HUES6 (cell line): ENCODE results near the gene CLEC18A.
A peak's percentile ranks its signal among the peaks of the same experiment; 100 is the strongest.

Source experiments
- H3K27ac ChIP-seq: 2 replicates; pipeline ENCODE4 v1.7.0; 2013; ENCODE audit warnings: low read depth, mild to moderate bottlenecking, low read length, inconsistent platforms
- H3K27me3 ChIP-seq: 2 replicates; pipeline ENCODE4 v1.6.1; 2013; ENCODE audit warnings: low read length; ENCODE audit not compliant: control insufficient read depth, insufficient read depth
- H3K36me3 ChIP-seq: 2 replicates; pipeline ENCODE4 v1.6.1; 2013; ENCODE audit warnings: low read length; ENCODE audit not compliant: control insufficient read depth, insufficient read depth
- H3K4me1 ChIP-seq: 2 replicates; pipeline ENCODE4 v1.6.1; 2013; ENCODE audit warnings: low read length; ENCODE audit not compliant: control insufficient read depth, insufficient read depth
- H3K4me3 ChIP-seq: 2 replicates; pipeline ENCODE4 v1.5.1; 2013; ENCODE audit warnings: low read depth, low read length
- H3K9ac ChIP-seq: one replicate; pipeline ENCODE4 v1.6.1; 2013; ENCODE audit warnings: mild to moderate bottlenecking, low read length
- H3K9me3 ChIP-seq: 2 replicates; pipeline ENCODE4 v1.6.1; 2013; ENCODE audit warnings: low read depth, low read length; ENCODE audit not compliant: control insufficient read depth, insufficient read depth

CLEC18A gene

DNA sequence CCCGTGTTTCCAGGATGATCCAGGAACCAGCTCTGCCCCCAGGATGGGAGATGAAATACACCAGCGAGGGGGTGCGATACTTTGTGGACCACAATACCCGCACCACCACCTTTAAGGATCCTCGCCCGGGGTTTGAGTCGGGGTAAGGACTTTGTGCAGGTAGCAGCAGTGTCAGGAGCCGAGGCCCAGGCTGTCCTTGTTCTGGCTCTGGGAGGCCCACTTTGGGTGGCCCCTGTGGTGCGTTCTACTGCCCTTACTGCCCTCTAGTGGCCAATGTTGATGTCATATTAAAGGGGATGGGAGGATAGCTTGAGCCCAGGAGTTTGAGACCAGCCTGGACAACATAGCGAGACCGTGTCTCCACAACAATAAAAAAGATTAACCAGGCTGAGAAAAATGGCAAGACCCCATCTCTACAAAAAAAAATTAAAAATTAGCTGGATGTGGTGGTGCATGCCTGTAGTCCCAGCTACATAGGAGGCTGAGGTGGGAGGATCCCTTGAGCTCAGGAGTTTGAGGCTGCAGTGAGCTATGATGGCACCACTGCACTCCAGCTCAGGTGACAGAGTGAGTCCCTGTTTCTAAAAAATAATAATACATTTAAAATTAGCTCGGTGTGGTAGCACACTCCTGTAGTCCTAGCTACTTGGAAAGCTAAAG is 20.9 kb upstream of the CLEC18A start:
- peaks cover 8% of the 10 kb centered on the region; the same call in 1 of the 2 replicates for H3K4me1 ChIP-seq
- peaks cover 38% of the 10 kb centered on the region; the same call in 1 of the 2 replicates for H3K36me3 ChIP-seq

DNA sequence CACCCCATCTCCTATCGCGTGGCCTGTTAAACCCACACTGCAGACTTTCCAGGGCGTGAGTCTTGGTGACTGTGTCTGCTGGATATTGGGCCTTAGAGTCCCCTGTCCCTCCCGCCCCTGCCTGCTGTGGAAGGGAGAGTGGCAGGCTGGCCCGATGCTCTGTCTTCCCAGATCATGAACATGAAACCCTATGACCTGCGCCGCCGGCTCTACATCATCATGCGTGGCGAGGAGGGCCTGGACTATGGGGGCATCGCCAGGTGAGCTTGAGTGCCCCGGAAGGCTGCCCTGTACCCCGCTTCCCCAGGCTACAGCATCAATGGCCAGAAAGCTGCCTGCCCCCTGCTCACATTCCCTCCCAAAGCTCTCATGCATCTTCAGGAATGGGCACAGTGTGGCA is 19.5 kb upstream of the CLEC18A start:
- H3K9ac ChIP-seq, result no peak overlapping the region
- no peak overlapping the region for H3K4me3 ChIP-seq
- no peak overlapping the region for H3K27ac ChIP-seq
- peaks cover 8% of the 10 kb centered on the region; the same call in 1 of the 2 replicates for H3K4me1 ChIP-seq
- H3K36me3 ChIP-seq, result peaks cover 49% of the 10 kb centered on the region
- no peaks in the 10 kb centered on the region for H3K9me3 ChIP-seq
- no peaks in the 10 kb centered on the region for H3K27me3 ChIP-seq

More for the DNA sequence above, 20.9 kb upstream of the CLEC18A start:
- Histone ChIP-seq H3K9ac (no peak overlapping the region), H3K9me3 (no peaks in the 10 kb centered on the region), H3K27ac (no peak overlapping the region), H3K27me3 (no peaks in the 10 kb centered on the region), H3K4me3 (no peak overlapping the region)

DNA sequence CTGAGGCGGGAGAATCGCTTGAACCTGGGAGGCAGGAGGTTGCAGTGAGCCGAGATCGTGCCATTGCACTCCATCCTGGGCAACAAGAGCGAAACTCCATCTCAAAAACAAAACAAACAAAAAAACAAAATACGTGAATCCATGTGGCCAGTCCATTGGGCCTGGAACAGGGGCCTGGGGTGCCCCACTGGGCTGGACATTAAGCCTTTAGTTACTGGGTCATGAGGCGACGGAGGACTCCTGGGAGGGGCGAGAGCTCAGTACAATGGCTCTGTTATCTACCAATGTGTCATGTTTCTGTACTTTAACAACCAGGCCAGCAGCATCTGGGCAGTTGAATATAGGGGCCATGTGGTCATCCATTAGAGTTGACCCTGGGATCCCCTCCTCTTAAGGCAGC is 18.9 kb upstream of the CLEC18A start:
- no peaks in the 10 kb centered on the region for H3K27me3 ChIP-seq
- no peak overlapping the region for H3K9ac ChIP-seq
- peaks cover 55% of the 10 kb centered on the region for H3K36me3 ChIP-seq
- H3K9me3 ChIP-seq, result no peaks in the 10 kb centered on the region
- peaks cover 7% of the 10 kb centered on the region; the same call in 1 of the 2 replicates for H3K4me1 ChIP-seq
- H3K4me3 ChIP-seq, result no peak overlapping the region
- no peak overlapping the region for H3K27ac ChIP-seq

DNA sequence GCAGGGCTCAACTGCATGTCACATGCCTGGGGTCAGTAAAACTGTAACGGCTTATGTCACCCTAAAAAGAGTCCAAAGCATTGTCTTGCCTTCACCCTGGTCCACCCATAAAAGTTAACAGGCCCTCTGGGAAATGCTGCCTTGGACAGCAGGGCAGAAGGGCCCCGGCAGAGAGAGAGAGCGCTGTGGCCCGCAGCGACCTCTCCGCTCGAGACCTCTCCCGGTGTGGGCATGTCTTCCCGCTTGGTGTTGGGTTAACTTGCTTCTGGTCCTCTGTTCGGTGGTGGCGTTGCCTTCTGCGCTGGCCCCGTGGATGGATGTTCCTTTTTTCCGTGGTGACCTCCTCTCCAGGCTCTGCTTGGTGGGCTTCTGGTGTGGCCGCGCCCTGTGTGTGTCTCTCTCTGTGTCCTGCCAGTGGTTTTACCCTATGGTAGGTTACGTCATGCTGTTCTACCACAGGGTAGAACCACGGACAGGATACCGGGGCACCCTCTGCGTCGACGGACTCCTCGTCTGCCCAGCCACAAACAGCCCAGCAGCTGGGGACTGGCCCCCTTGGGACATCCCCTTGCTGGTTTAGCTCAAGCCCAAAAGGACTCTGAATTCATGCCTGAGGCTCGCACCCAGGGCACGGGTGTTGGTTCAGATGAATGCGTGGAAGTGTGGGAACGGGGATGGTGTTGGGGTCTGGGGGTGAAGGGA is 18.3 kb upstream of the CLEC18A start:
- no peak overlapping the region for H3K9ac ChIP-seq
- no peak overlapping the region for H3K27ac ChIP-seq
- no peak overlapping the region for H3K4me3 ChIP-seq
- H3K36me3 ChIP-seq, result peaks cover 61% of the 10 kb centered on the region
- no peaks in the 10 kb centered on the region for H3K27me3 ChIP-seq
- peaks cover 4% of the 10 kb centered on the region; the same call in 1 of the 2 replicates for H3K4me1 ChIP-seq
- no peaks in the 10 kb centered on the region for H3K9me3 ChIP-seq

DNA sequence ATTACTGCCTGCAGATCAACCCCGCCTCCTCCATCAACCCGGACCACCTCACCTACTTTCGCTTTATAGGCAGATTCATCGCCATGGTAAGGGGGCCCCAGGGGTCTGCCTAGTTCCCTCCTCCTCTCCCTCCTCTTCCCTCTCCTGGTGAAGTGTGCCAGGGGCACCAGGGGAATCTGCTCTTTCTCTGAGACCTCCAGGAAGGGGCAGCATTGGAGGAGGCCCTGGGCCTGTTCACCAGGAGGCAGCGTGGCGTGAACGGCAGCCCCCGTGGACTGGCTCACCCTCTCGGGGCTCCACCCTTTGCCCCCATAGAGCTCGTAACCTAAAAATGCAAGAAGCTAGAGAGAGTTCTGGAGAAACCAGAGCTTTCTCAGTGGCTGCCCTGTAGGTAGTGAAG is 17.1 kb upstream of the CLEC18A start:
- H3K27me3 ChIP-seq, result no peaks in the 10 kb centered on the region
- H3K27ac ChIP-seq, result no peak overlapping the region
- peaks cover 4% of the 10 kb centered on the region; the same call in 1 of the 2 replicates for H3K4me1 ChIP-seq
- H3K9ac ChIP-seq, result no peak overlapping the region
- peaks cover 61% of the 10 kb centered on the region for H3K36me3 ChIP-seq
- H3K4me3 ChIP-seq, result no peak overlapping the region
- no peaks in the 10 kb centered on the region for H3K9me3 ChIP-seq

DNA sequence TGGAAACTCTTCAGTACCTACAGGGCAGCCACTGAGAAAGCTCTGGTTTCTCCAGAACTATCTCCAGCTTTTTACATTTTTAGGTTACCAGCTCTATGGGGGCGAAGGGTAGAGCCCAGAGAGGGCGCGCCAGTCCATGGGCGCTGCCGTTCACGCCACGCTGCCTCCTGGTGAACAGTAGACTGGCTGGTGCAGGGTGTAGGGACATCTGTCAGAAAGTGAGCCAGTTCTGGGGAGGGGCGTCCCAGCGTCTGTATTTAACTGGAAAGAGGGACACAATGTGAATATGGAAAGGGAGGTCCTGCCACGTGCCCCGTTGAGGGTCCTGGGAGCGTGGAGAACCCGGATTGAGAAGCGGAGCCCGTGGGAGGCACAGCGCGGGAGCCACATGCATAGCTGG is 16.4 kb upstream of the CLEC18A start:
- no peaks in the 10 kb centered on the region for H3K27me3 ChIP-seq
- no peaks in the 10 kb centered on the region for H3K9me3 ChIP-seq
- no peak overlapping the region for H3K4me3 ChIP-seq
- no peak overlapping the region for H3K9ac ChIP-seq
- H3K4me1 ChIP-seq, result peaks cover 3% of the 10 kb centered on the region; the same call in 1 of the 2 replicates
- no peak overlapping the region for H3K27ac ChIP-seq
- H3K36me3 ChIP-seq, result peaks cover 62% of the 10 kb centered on the region

DNA sequence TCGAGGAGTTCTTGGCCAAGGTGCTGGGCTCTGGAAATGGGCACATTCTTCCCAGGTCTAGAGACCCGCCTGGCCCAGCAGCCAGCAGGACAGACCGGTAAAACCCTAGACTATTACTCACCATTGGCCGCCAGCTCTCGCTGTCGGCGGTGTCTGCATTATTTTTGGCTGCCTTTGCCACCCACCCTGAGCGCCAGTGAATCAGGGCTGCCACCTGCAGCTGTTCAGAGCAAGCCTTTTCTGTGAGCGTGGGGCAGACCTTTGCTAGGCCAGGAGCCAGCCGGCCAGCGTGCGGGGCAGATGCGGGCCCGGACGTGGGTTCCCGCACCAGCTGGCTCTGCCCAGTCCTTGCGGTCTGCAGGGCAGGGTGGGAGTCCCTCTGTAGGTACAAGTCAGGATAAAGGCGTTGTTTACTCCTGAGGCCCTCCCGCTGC is 15.8 kb upstream of the CLEC18A start:
- no peak overlapping the region for H3K9ac ChIP-seq
- H3K36me3 ChIP-seq, result peaks cover 65% of the 10 kb centered on the region
- no peaks in the 10 kb centered on the region for H3K4me1 ChIP-seq
- H3K27me3 ChIP-seq, result no peaks in the 10 kb centered on the region
- H3K9me3 ChIP-seq, result no peaks in the 10 kb centered on the region
- no peak overlapping the region for H3K4me3 ChIP-seq
- 0 out of 2 replicates have a peak overlapping the region, but pooled peaks have one; percentile 14 for H3K27ac ChIP-seq

DNA sequence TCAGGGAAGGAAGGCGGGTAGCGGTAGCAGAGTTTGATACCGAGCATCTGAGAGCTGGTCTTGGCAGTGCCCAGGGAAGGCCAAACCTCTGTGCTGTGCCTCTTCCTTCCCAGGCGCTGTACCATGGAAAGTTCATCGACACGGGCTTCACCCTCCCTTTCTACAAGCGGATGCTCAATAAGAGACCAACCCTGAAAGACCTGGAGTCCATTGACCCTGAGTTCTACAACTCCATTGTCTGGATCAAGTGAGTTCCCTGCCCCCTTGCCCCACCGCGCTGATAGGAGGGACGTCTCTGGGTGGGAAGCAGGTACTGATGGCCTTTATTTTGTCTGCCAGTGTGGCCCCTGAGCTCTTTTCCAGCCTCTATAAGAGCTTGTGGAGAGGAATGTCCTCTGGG is 15.4 kb upstream of the CLEC18A start:
- H3K4me1 ChIP-seq, result no peaks in the 10 kb centered on the region
- no peak overlapping the region for H3K9ac ChIP-seq
- H3K27me3 ChIP-seq, result no peaks in the 10 kb centered on the region
- no peaks in the 10 kb centered on the region for H3K9me3 ChIP-seq
- no peak overlapping the region for H3K4me3 ChIP-seq
- no peak overlapping the region for H3K27ac ChIP-seq
- peaks cover 68% of the 10 kb centered on the region for H3K36me3 ChIP-seq

DNA sequence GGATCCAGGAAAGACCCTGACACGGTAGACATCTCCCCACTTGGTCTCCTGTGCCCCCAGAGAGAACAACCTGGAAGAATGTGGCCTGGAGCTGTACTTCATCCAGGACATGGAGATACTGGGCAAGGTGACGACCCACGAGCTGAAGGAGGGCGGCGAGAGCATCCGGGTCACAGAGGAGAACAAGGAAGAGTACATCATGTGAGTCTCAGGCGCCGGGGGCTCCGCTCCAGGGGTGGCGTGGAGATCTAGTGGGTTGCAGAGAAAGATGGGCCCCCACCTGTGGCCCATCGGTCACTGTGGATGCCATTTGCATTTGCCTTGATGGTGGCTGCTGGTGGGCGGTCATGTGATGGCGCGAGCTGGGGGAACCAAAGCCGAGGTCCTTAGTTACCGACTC is 14.9 kb upstream of the CLEC18A start:
- H3K4me3 ChIP-seq, result no peak overlapping the region
- H3K4me1 ChIP-seq, result no peaks in the 10 kb centered on the region
- no peaks in the 10 kb centered on the region for H3K27me3 ChIP-seq
- peaks cover 63% of the 10 kb centered on the region for H3K36me3 ChIP-seq
- H3K9ac ChIP-seq, result no peak overlapping the region
- no peak overlapping the region for H3K27ac ChIP-seq
- H3K9me3 ChIP-seq, result no peaks in the 10 kb centered on the region

DNA sequence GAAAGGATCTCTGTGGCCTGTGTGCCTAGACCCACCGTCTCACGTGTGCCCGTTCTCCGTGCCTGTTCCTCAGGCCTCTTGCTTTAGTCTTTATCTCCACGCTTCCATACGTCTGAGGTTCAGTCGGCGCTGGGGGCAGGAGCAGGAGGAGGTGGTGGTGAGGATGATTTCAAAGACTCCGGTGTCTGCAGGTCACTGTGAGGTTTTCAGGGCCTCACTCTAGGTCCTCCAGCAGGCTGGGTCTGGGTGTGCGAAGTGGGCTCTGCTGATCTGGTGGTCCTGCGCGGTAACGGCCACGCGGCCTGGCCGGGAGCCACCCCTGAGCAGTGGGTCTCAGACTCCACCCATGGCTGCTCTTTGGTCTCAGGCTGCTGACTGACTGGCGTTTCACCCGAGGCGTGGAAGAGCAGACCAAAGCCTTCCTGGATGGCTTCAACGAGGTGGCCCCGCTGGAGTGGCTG is 14.4 kb upstream of the CLEC18A start:
- no peak overlapping the region for H3K4me3 ChIP-seq
- H3K9ac ChIP-seq, result no peak overlapping the region
- H3K27me3 ChIP-seq, result no peaks in the 10 kb centered on the region
- H3K27ac ChIP-seq, result no peak overlapping the region
- no peaks in the 10 kb centered on the region for H3K4me1 ChIP-seq
- H3K9me3 ChIP-seq, result no peaks in the 10 kb centered on the region
- H3K36me3 ChIP-seq, result peaks cover 58% of the 10 kb centered on the region

DNA sequence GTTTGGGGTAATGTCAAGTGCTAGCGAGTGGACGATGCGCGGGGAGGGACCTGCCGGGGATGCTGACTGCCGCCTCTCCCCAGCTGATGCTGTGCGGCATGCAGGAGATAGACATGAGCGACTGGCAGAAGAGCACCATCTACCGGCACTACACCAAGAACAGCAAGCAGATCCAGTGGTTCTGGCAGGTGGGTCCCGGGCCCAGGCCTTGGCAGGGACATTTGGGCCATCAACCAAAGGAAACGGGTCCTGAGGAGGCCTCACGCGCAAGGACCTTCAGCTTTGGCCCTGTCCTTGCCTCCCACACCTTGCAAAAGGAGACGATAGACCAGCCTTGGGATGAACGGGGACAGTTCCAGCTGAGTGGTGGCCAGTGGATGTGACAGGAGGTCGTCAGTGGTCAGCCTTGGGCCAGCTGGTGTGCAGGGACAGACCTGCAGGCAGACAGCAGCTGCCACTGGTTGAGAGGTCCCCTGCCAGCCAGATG is 13.6 kb upstream of the CLEC18A start:
- no peak overlapping the region for H3K9ac ChIP-seq
- no peaks in the 10 kb centered on the region for H3K4me1 ChIP-seq
- H3K9me3 ChIP-seq, result no peaks in the 10 kb centered on the region
- H3K4me3 ChIP-seq, result no peak overlapping the region
- H3K27ac ChIP-seq, result no peak overlapping the region
- H3K36me3 ChIP-seq, result peaks cover 52% of the 10 kb centered on the region
- no peaks in the 10 kb centered on the region for H3K27me3 ChIP-seq
